HUDEP-2 (cell line): ENCODE data around the gene TAS2R1.
"Not testable (repeated sequence)": the region's sequence is repeated elsewhere in the genome, so short reads cannot be mapped to it uniquely, and the experiment has no call there.

Experiments used
- DNase-seq, 76 experiments: peaks; one replicate each; lab custom pipeline; 2025; ENCODE audit not compliant: unreplicated experiment in 76 of 76; lab: John Stamatoyannopoulos, UW

The TAS2R1 gene

DNA sequence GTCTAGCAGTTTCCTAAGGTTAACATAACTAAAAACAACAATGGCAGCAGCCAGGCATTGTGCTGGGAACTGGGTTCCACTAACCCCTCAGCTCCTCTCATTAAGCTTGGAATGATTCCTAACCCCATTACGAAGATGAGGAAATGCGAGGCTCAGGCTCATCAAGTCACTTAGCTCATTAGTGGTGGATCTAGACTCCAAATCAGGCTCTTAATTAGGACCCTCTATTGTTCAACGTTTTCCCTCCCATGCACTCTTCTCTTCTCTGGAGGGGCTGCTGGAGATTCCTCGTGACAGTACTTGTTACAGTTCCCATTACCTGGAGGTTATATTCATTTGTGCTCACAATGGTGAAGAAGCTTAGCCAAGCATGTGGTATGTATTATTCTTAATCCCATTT lies 6.5 kb downstream of the TAS2R1 start:
- DNase-seq = no peak

DNA sequence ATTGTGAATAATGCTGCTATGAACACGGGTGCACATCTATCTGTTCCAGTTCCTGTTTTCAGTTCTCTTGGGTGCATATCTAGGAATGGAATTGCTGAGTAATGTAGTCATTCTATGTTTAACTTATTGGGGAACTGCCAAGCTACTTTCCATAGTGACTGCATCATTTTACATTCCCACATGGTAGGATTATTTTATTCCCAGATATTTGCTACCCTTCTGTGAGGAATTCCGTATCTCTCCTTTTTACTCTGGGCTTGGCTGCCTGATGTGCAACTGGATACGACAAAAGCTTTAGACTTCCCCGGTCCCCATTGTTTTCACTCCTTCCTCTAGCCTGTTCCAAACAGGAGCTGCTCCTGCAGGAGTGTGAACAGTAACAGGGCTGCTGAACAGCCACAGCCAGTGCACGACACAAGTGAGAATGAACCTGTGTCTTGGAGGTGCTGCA lies 7.2 kb downstream of the TAS2R1 start:
- no peak for DNase-seq

DNA sequence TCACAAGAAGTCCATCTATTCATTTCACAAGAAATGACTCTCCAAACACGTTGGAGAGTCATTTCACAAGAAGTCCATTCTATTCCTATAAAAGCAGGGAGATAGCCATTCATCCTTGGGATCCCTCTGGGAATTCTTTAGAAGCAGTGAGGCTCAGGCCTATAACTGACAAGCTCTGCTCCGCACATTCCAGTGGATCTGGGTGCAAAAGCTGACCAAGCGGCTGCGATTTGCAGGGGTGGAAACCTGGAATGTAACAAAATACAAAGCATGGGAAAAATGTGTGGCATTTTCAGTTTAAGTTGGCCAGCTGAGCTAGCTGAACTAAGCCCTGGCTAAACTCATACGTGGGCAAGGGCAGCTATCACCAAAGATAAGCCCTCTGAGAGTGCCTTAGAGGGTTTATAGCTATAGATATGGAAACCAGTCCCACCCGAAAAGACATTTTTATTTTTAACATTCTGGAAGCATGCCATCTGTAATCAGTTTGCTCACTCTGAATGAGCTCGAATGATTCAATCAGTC lies 8.7 kb downstream of the TAS2R1 start:
- DNase-seq = no peak

DNA sequence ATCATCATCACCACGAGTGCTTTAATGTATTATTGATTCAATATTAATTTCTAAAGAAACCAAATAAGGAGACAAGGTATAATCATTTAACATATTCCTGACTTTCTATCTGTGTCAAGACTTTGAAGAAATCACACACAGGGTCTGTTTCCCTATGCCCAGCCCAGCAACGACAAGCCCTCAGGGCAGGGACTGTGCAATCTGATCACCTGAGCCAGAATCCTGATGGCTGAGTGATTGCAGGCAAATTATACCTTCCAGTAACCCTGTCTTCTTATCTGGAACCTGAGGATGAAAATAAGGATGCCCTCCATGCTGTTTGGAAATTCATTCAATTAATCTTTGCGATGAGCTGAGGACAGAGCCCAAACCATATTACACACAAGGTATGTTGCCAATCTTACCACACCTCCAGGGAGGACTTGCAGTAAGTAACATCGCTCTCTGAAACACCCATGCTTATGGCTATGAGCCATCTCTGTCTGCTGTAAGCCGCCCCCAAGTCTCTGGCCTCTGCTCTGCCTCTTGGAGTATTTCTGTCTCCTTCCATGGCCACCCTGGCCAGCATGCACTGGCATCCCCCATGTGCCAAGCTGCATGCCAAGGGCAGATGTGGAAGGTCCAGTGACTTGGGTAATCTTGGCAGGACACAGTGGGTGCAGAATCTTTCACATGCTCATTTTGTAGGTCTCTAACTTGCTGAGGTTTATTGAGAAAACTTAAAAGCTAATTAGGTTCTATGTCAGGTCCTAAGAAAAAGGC lies 10.6 kb downstream of the TAS2R1 start:
- no peak for DNase-seq

DNA sequence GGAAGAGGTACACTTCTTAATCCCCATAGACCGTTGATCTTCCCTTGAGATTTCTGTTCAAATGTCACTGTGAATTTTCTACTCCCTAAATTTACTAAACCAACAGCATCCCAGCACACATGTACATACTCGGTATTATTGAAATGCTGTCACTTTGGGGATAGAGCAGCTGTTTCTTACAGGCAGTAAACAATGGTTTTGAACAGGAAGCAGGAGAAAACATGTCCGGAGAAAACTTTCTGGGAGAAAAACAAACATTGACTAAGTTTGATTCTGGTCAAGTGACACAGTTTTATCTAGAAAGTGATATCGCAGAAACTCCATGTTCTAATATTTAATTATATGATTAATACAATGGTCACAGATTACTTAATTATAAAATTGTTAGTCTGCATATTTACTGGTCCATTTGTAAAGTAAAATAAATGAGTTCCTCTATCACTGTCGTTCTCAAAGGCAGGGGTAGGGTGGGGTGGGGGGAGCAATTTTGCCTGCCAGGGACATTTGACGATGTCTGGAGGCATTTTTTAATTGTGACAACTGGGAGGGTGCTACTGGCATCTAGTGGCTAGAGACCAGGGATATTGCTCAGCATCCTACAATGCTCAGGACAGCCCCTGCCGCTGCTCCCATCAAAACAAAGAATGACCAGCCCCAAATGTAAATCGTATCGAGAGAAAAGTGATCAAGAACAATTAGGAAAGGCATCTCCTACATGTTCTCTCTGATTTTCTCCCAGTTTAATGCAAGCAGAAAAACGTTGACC lies 12.2 kb downstream of the TAS2R1 start:
- no peak for DNase-seq

DNA sequence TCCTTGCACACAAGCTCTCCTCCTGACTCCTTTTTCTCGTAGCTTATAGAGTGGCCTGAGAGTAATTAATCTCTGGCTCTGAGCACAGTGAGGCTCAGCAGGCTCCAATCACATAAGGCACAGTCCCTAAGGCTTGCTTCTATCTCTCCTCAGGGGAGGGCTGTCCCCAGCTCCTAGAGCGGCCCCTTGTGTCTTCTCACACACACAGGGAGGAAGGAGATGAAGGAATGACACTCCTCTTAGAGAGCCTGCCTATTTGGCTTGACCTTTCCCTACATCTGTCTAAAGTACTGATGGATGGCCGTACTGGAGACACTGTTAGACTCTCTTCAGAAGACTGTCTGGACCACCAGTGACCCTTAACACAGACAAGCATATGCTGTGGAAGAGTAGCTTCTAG lies 12.9 kb downstream of the TAS2R1 start:
- no peak for DNase-seq

DNA sequence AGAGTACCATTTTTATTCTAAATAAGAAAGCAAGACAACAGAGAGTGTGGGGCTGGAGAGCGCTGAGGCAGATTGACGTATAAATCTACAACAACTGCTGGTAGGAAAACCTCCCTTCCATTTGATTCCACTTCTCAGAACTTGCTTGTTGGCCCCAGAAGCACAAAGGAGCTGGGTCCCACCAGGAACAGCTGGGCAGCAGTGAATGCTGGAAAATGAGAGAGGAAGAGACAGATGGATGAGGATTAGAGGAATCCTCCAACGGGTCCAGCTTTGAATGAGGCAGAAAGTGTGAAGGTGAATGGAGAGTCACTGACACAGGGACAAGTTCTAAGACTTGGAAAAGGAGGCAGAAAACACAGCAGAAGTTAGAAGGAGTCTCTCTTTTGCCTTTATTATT lies 14.8 kb downstream of the TAS2R1 start:
- no peak for DNase-seq

DNA sequence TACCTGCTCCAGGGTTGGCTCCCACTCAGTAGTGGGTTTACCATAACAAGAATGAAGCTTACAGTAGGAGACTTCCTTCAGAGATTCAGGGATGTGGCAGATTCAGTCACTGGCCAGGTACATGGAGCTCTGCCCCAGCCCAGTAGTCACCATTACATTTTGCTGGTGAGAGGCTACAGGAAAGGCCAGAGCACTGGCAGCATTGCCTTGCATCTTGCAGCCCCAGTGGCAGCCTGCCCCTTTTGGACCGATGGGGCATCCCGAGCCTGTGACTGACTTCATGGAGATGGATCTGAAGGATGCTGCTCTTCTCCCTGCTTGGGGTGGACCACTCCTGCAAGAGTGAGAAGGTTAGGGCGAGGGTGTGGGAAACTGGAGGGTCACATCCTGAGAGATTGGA lies 16.8 kb downstream of the TAS2R1 start:
- DNase-seq = no peak

DNA sequence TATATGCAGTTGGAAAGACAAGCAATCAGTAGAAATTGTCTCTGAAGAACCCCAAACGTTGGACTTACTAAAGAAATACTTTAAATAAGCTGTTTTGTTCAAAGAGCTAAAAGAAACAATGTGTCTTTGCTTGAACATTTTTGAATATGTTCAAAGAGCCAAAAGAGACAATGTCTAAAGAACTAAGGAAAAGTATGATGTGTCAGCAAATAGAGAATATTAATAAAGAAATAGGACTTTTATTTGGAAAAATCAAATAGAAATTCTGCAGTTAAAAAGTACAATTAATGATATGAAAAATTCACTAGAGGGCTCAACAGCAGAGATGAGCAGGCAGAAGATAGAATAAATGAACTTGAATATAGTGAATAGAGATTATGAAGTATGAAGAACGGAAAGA lies 19.2 kb downstream of the TAS2R1 start:
- DNase-seq = no peak

DNA sequence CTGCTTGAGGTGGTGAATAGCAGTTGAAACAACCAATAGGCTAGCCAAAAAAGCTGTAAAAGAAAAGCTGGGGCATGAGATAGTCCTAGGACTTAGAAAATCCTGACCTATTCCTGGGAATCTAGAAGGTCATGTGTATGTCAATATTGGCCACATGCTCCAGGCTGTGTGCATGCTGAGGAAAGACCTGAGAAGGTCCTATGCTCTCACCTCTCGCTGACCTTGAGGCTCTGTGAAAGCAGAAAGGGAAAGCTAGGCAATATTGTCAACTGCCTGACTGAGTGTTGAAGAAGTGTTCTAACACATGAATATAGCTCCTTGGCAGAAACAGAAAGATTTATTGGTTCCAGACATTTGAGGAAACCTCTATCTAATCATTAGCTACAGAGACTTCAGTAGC lies 19.8 kb downstream of the TAS2R1 start:
- no peak for DNase-seq

DNA sequence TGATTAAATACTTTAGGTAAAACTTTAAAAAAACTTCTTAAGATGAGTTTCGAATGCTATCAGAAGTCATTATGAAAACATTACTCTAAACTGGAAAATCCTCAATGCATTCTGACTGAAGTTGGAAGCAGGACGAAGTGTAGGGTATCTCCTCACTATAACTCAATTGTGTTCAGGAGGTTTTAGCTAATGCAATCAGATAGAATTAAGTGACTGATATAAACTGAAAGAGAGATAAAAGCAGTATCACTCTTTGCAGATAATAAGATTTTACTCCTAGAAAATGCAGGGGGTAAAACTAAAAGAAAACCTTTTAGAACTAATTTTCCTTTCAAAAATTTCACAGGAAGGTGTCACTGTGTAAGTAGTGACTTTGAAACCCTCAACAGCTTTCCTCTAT lies 22.1 kb downstream of the TAS2R1 start:
- no peak for DNase-seq

DNA sequence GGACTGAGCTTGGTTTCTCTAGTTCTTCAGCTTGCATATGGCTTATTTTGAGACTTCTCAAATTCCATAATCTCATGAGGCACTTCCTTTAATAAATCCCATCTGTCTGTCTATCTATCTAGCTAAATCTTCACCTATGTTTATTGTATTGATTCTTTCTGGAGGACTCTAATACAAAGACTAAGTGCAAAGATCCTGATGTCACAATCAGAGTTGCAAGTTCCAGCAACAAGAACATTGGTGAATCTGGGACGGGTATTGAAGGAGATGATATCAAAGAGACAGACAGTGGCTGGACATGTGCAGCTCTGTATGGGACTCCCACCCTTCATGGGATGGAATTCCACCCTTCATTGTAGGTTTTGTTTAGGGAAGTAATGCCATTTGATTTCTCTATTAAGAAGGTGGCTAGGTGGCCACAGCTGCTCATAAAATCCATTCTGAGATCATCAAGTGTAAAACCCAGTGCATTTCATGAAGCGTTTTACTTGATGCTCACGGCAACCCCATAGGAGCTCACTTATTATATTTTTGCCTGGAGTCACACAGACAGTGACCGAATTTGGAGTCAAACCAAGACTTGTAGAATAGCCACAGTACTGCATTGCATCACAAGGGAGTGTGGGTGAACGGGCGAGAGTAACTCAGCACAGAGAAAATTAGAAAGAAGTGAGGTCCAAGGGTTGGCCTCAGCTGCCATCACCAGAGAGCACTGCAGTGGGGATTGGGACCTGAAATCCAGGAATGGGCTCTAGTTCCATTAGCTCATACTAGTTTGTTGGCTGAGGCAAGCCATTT lies 24.9 kb downstream of the TAS2R1 start:
- DNase-seq = no peak

DNA sequence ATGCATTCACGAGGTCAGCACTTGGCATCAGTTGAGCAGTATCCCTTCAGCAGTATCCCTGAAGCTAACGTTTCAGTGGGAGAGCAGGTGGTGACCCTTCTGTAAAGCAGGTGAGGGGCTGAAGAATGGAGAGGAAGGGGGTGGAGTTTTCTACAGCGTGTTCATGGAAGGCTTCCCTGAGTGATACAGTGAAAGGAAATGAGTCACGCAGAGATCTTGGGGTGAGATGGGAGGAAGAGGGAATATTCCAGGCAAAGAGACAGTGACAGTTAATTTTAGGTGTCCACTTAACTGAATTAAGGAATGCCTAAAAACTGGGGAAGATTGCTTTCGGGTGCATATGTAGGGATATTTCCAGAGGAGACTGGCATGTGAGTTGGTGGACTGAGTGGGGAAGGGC lies 25.7 kb downstream of the TAS2R1 start:
- DNase-seq = no peak

DNA sequence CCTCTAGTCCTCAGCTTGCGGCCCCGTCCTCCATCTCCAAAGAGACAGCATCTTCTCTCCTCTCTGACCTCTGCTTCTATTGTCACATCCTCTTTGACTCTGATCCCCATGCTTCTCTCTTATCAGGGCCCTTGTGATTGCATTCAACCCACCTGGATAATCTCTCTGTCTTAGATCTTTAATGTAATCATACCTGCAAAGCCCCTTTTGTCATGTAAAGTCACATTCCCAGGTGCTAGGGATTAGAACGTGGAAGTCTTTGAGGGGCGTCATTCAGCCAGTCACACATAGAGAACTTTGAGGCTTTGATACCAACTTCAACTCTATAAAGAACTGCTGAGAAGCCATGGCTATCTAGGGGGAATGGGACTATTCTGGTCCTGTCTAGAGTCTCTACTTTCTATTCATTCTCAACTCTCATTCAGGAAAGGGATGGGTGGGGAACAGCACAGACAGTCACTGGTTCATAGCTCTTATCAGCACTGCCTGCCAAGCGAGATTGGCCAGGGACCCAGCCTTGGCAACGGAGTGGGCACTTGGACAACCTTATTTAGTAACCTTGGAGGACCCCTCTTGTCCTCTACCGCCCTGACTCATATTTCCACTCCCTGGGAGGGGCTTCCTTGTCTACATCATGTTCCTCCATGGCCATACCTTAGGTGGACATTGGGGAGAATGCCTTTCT lies 29.0 kb downstream of the TAS2R1 start:
- no peak for DNase-seq

DNA sequence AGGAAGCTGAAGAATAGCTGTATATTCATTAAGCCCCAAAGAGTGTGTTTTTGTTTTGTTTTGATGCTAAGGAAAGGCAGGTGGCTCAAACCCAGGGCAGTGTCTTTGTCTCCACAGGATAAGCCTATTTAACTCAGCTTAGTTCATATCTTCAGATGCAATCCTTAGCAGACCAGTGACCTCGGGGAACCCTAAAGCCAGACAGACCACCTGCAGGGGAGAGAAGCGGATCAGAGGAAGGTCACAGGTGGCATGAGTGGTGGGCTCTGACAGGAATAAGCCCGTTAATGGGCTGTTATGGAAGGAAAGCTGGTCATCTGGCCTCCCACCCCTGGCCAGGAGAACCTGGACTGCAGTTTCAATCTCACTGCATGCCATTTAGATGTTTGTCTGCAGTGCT lies 30.8 kb downstream of the TAS2R1 start:
- no peak for DNase-seq

DNA sequence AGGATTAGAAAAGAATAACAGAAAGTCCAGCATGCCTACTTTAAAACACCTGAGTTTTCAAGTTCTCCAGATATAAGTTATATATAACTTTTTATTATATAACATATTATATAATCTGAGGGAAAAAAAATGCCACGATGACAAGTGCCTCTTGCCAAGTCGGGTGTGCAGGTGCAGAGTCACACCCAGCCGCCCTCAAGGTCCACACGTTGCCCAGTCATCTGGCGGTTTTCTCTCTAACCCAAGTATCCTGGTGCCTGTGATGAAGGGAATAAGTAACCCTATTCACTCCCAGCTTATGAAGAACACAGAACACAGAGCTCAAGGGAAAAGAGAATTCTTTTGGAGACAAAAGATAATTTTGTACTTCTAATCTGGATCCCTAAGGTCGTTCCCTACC lies 31.8 kb downstream of the TAS2R1 start:
- not testable (repeated sequence) for DNase-seq

DNA sequence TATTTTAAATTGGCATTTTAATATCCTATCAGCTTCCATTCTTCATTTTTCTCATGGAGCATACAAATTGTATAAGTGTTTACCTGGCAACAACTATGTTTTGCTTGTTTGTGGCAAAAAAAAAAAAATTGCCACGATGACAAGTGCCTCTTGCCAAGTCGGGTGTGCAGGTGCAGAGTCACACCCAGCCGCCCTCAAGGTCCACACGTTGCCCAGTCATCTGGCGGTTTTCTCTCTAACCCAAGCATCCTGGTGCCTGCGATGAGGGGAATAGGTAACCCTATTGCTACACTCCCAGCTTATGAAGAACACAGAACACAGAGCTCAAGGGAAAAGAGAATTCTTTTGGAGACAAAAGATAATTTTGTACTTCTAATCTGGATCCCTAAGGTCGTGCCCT lies 32.8 kb downstream of the TAS2R1 start:
- DNase-seq = not testable (repeated sequence)

DNA sequence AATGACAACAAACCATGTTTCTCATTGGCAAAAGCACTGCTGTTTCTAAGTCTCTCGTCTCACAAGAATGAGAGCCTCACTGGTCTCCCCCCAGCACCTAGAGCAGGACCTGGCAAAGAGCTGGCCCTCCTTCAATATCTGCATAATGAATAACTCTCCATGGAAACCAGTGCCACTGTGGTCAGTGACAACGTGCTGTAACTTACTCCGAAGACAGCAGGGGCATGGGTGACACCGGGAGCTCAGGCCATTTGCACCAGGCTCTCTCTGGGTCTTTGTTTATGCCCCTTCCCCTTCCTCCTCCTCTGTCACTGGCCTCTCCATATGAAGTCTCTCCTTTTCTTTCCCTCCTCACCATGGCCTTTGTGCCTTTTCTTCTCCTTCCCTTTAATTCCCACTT lies 33.3 kb downstream of the TAS2R1 start:
- no peak for DNase-seq

DNA sequence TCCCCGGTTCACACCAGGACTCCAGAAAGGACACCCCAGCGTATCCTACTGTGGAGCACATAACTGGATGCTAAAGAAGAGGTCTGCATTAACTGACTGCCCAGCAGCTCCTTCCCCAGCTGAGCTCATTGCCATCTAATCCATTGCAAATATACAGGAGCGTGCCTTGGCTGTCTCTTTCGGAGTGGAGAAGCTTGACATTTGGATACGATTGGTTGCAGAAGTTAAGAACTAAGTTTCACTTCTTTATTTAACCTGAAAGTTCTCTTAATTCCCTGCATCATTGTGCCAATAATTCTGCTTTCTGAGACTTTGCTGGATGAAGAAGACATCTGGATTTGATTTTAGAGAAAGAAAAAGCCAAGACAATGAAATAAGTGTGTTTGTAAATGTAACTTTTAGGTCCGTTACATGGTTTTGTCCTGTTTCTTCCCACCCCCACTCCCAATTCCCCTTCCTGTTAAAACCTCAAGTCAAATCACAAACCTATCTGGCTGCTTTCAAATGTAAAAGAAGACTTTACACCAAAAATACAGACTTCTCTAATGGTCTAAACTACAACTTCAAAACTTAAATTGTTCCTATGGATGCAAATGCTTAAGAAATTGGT lies 33.9 kb downstream of the TAS2R1 start:
- DNase-seq = no peak

DNA sequence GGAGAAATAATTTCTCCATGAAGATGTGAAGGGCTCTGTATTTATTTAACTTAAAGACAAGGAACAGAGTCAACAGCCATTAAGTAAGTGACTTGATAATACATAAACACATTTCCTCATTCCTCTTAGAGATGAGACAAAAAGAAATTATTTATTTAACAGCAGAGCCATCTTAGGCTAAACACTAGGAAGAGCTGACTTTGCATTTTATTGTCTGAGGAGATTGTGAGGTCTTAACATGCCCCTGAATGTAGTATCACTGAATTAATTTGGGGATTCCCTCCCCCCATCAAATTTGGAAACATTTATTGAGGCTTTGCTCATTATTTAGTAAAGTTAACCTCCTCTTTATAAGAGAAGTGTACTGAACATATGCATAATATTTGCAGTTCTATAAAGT lies 35.2 kb downstream of the TAS2R1 start:
- DNase-seq = no peak
